ENCODE results near the gene HSCB.

DNA sequence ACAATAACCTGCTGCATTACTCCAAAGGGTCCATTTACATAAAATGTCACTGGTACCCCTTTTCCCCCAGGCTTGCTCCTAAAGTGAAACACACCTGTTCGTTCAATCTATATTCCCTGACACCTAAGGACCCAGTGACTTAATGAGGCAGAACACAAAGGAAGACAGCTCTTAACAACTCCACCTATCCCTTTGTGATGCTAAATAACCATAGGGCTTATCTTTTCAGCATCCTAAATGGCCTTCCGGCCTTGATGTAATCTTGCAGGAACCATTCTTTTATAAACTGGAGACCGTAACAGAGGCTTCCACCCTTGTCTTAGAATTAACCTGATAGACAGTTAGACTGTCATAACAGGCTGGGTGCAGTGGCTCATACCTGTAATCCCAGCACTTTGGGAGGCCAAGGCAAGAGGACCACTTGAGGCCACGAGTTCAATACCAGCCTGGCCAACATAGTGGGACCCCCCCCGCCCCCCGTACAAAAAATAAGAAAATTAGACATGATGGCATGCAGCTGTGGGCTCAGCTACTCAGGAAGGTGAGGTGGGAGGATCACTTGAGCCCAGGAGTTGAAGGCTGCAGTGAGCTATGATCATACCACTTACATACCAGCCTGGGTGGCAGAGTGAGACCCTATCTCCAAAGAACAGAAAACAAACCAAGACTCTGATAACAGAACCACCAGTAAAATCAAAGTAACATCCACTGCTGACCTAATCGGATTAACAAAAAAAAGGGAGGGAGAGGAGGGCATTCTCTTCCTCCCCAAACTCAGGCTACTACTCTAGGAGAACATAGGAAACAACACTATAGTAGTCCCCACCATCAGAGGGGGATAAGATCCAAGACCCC is 5.3 kb upstream of the HSCB start:
- TF ChIP-seq EP300 (IDR thresholded peaks at IDR 0.05) (no peak), POLR2AphosphoS5 (IDR thresholded peaks at IDR 0.05) (no peak)
- TF ChIP-seq, protein P1, sequence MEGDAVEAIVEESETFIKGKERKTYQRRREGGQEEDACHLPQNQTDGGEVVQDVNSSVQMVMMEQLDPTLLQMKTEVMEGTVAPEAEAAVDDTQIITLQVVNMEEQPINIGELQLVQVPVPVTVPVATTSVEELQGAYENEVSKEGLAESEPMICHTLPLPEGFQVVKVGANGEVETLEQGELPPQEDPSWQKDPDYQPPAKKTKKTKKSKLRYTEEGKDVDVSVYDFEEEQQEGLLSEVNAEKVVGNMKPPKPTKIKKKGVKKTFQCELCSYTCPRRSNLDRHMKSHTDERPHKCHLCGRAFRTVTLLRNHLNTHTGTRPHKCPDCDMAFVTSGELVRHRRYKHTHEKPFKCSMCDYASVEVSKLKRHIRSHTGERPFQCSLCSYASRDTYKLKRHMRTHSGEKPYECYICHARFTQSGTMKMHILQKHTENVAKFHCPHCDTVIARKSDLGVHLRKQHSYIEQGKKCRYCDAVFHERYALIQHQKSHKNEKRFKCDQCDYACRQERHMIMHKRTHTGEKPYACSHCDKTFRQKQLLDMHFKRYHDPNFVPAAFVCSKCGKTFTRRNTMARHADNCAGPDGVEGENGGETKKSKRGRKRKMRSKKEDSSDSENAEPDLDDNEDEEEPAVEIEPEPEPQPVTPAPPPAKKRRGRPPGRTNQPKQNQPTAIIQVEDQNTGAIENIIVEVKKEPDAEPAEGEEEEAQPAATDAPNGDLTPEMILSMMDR (IDR thresholded peaks at IDR 0.05): no peak

Measured in sigmoid colon (tissue), 4 donors.